Measurements from ENCODE around the gene KCNQ2.

Gene KCNQ2

DNA sequence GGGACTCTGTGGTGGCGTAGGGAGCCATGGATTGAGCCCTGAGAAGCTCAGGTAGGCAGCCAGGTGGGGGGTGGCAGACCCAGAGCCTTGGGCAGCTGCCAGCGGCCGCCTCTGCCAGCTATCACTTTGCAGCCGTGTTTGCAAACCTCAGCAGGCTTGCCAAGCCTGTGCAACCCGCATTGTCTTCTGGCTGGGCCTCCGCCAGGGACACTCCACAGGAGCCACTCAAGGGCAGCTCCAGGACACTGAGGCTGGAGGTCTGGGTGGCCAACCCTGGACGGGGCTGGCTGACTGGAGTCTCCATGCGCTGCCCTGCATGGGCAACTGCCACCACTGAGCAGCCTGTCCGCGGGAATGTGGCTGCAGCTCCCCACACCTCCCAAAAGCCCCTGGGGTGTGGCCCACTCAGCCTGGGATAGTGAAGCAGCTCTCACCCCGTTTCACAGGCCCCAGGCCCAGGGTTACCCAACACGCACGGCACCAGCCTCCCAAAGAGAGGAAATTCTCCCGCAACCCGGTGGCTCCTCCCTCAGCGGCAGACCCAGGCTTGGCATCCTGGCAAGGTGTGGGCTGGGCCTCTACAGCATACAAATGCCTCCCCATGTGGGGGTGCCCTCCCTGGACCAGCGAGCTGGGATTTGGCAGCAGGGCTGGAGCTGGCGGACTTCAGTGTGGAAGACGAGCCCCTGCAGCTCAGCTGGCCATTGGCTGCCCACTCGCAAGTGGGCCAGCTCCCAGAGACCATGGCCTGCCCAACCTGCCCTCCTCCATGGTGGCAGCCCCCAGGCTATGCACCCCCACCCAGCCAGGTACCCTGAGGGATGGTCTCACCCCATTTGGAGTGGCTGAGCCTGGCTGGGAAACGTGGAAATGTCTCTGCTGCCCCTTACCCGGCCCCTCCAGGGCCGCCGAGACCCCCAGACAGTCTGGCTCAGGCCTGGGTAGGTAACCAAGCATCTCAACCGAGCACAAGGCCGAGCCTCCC, 114.2 kb downstream of the KCNQ2 start:
- DNase-seq (ENCODE audit: low read depth in 2 of 2), result no peak

DNA sequence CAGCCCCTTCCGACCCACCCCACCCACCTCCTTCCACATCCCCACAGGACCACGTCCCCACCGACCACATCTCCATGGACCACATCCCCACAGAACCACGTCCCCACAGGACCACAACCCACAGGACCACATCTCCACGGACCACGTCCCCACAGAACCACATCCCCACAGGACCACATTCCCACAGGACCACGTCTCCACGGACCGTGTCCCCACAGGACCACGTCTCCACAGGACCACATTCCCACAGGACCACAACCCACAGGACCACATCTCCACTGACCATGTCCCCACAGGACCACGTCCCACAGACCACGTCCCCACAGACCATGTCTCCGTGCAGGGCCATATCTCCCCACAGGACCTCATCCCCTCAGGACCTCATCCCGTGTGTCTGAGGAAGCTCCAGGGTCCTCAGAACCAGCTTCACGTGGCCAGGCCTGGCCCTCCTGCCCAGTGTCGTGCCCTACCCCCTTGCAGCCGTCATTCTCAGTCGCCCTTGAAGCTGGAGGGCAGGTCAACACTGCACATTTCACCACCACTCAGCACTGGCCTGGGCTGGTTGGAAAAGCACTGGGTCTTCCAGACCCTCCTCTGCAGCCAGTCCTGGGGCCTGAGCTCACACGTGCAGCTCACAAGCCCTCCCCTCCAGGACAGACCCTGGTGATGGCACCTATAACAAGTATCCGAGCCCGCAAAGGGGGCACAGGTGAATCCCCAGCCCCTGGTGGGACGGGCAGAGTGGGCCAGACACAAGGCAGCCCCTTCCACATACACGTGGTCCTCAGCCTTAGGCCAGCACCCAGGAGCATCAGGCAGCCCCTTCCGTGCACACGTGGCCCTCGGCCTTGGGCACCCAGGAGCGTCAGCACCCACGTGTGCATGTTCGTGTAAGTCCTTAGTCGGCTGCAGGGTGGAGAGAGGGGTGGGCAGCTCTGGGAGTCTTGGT, 115.2 kb downstream of the KCNQ2 start:
- no peak for DNase-seq (ENCODE audit: low read depth in 2 of 2)

DNA sequence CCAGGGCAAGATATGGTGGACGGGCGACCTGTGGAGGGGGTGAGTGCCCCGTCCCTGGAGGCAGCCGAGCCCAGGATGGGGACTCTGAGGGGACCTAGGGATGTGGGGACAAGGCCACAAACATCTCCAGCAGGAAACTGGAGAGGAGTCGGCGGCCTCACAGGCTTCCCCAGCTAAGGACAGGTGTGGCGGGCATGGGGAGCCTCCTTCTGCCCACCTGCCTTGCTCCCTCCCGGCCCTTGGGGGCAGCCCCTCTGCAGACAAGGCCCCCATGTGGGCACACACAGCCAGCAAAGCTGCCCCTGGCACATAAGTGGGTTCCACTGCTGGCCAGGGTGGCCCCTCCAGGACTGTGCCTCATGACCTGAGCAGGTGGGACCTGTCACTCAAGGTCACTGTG, 115.9 kb downstream of the KCNQ2 start:
- no peak for DNase-seq (ENCODE audit: low read depth in 2 of 2)

DNA sequence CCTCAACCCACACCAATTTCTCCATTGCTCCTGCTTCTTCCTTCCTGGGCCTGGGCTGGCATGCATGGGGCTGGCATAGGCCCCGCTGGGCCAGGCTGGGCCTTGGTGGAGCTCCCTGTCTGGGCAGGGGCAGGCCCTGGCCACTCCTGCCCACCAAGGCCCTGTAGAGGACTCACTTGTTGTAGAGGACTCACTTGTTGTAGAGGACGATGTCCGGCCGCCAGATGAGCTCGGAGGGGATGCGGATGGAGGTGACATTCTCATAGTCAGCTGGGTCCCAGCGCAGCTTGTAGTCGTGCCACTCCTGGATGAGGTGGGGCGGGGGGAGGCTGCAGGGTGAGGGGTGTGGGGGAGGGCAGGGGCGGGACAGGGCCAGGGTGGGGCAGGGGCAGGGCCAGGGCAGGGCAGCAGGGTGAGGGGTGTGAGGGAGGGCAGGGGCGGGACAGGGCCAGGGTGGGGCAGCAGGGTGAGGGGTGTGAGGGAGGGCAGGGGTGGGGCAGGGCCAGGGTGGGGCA, 116.6 kb downstream of the KCNQ2 start:
- no peak for DNase-seq (ENCODE audit: low read depth in 2 of 2)

GRCh38 chr20:63354636-63355350, 117.7 kb downstream of the KCNQ2 start:
- DNase-seq (ENCODE audit: low read depth in 2 of 2), result no peak

DNA sequence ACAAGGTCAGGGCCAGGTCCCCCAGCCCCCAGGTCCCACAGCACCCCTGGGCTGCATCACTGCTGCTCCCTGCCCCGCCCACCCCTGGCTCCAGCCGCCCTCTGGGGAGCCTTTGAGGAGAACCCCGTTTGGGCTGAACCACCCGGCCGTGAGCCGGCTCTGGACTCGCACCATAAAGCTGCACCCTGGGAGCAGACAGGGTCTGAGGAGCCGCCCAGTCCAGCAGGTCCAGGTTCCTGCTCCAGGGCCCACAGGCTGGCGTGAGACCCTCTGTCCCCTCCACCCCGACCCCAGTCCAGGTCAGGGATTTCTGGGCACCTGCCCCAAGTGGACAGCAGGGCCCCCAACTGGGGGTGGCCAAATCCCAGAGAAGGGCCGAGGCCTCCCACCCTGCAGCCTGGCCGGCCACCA, 119.6 kb downstream of the KCNQ2 start:
- no peak for DNase-seq (ENCODE audit: low read depth in 2 of 2)

DNA sequence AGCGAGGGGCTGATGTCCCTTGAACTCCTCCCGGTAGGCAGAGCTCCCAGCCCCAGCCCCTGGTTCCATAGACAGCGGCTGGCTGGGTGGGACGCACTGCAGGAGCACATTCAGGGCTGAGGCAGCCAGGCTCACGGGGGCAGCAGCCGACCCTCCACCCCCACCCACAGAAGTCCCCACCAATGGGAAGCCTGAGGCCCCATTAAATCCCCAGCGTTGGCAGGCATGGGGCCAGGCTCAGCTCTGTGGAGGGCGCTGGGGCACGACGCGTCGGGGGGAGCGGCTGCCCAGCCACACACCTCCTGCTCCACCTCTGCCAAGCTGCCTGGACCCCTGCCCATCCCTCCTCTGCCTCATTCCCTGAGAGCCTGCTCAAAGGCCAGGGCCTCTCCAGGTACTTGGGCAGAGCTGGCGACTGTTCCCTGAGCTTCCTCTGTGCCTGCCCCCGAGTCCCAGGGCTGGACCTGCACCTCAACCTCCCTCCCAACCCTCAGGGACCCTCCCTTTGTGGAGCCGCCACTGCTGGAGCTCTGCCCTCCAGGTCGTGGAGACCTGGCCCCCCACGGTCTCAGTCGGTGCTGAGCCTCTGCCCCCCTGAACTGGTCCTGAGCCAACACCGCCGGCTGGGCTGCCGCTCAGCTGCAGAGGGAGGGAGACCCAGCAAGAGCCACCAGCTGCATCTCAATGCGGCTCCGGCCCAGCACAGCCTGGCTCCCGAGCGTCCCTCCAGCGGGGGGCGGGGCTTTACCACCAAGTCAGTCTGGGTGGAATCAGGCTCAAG, 120.5 kb downstream of the KCNQ2 start:
- DNase-seq (ENCODE audit: low read depth in 2 of 2), result no peak

DNA sequence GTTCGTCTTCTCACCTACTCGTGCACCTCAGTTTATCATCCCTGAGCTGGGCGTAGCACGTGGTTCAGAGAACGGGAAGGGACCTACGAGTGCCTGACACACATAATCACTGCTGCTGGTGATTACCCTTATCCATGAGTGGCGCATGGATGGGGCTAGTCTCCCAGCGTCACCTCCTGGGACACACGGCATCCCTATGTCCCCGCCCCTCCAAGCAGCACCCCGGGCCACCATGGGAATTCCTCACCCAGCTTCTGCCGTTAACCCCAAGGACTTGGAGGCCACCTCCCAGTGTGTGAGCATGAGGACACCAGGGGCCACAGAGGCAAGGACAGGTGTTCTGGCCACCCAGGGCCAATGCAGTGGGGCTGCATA, 121.1 kb downstream of the KCNQ2 start:
- DNase-seq (ENCODE audit: low read depth in 2 of 2), result no peak

DNA sequence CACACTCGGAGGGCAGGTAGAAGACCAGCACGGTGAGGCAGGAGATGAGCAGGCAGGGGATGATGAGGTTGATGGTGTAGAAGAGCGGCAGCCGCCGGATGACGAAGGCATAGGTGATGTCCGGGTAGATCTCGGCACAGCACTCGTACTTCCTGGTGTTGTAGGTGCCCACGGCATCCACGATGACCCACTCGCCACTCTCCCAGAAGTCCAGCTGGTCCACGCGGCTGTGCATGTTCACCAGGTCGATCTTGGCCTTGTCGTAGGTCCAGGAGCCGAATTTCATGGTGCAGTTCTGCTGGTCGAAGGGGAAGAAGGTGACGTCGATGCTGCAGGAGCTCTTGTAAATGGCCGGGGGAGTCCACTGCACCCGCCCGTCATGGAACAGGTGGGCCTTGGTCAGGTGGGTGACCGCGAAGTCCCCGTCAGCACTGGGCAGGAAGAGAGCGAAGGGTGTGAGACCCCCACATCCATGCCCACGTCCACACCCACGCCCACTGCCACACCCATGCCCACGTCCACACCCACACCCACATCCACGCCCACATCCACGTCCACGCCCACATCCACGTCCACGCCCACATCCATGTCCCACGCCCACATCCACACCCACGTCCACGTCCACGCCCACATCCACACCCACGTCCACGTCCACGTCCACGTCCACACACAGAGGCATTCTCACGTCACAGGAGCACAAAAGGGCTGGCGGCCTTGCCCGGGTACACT, 121.7 kb downstream of the KCNQ2 start:
- no peak for DNase-seq (ENCODE audit: low read depth in 2 of 2)

Measured in activated CD4-positive, alpha-beta T cell treated with anti-CD3 and anti-CD28 coated beads for 24 hours (primary cell).